HepG2 (cell line): ENCODE measurements around the gene NFAT5. TPM values are rescaled to one million over a fixed set of nuclear protein-coding genes. Genes with fewer than 3 reads are reported as not detected.
A peak's percentile ranks its signal among the peaks of the same experiment; 100 is the strongest.

Experiments used
- BORCS8-MEF2B ChIP-seq: sonication (generic); formaldehyde crosslinking; IDR thresholded peaks from 2 replicates; pipeline ENCODE4 v1.8.0; 2022; ENCODE audit warnings: mild to moderate bottlenecking, missing genetic modification reagents
- ETS1 ChIP-seq: sonication (generic); formaldehyde crosslinking; IDR thresholded peaks from 2 replicates; pipeline ENCODE4 v1.4.0; 2020; ENCODE audit warnings: missing genetic modification reagents
- FIP1L1 ChIP-seq: fragments of 200-400 bp; formaldehyde crosslinking; IDR thresholded peaks from 2 replicates; pipeline ENCODE4 v1.6.1; 2018; ENCODE audit warnings: low read depth, mild to moderate bottlenecking, low read length, moderate library complexity, borderline replicate concordance; ENCODE audit not compliant: insufficient read depth
- FOXM1 ChIP-seq: sonication (generic); formaldehyde crosslinking; IDR thresholded peaks from 2 replicates; pipeline ENCODE4 v1.5.0; 2020; ENCODE audit warnings: missing genetic modification reagents
- KDM5B ChIP-seq: sonication (generic); formaldehyde crosslinking; IDR thresholded peaks from 2 replicates; pipeline ENCODE4 v1.4.0; 2020; ENCODE audit warnings: missing genetic modification reagents, mild to moderate bottlenecking, borderline replicate concordance
- KLF9 ChIP-seq: IDR thresholded peaks from 2 replicates; pipeline ENCODE4 v1.6.1; 2016; ENCODE audit warnings: low read depth
- MEIS1 ChIP-seq: sonication (generic); formaldehyde crosslinking; IDR thresholded peaks from 2 replicates; pipeline ENCODE4 v1.9.0; 2021; ENCODE audit warnings: mild to moderate bottlenecking, missing genetic modification reagents, moderate library complexity, borderline replicate concordance
- MYC ChIP-seq: sonication (generic); formaldehyde crosslinking; IDR thresholded peaks from 2 replicates; pipeline ENCODE4 v1.9.0; 2021; ENCODE audit warnings: missing genetic modification reagents, borderline replicate concordance
- NKX3-1 ChIP-seq: sonication (generic); formaldehyde crosslinking; IDR thresholded peaks from 2 replicates; pipeline ENCODE4 v1.5.0; 2020; ENCODE audit warnings: missing genetic modification reagents
- PAWR ChIP-seq: sonication (generic); formaldehyde crosslinking; IDR thresholded peaks from 2 replicates; pipeline ENCODE4 v1.4.0; 2020; ENCODE audit warnings: missing genetic modification reagents, mild to moderate bottlenecking, borderline replicate concordance
- RAD51 ChIP-seq: fragments of 450-650 bp; IDR thresholded peaks from 2 replicates; pipeline ENCODE4 v1.6.1; 2016; ENCODE audit warnings: borderline replicate concordance
- STAG1 ChIP-seq: sonication (generic); formaldehyde crosslinking; IDR thresholded peaks from 2 replicates; pipeline ENCODE4 v1.4.0; 2020; ENCODE audit warnings: missing genetic modification reagents
- TGIF2 ChIP-seq: IDR thresholded peaks from 2 replicates; pipeline ENCODE4 v1.6.1; 2016; ENCODE audit warnings: control low read depth, missing compliant biosample characterization
- THAP11 ChIP-seq: IDR thresholded peaks from 2 replicates; pipeline ENCODE4 v1.6.1; 2016; ENCODE audit warnings: missing biosample characterization, missing genetic modification reagents
- ZBTB26 ChIP-seq: IDR thresholded peaks from 2 replicates; pipeline ENCODE4 v1.6.1; 2016; ENCODE audit warnings: missing compliant biosample characterization, missing genetic modification reagents, borderline replicate concordance
- ZNF30 ChIP-seq: sonication (generic); formaldehyde crosslinking; IDR thresholded peaks from 2 replicates; pipeline ENCODE4 v1.5.0; 2020; ENCODE audit warnings: mild to moderate bottlenecking, missing genetic modification reagents
- ZNF430 ChIP-seq: sonication (generic); formaldehyde crosslinking; IDR thresholded peaks from 2 replicates; pipeline ENCODE4 v1.9.0; 2021; ENCODE audit warnings: mild to moderate bottlenecking, missing genetic modification reagents
- ZNF451 ChIP-seq: sonication (generic); formaldehyde crosslinking; IDR thresholded peaks from 2 replicates; pipeline ENCODE4 v1.5.0; 2020; ENCODE audit warnings: mild to moderate bottlenecking, missing genetic modification reagents
- ZNF556 ChIP-seq: sonication (generic); formaldehyde crosslinking; IDR thresholded peaks from 2 replicates; pipeline ENCODE4 v1.4.0; 2020; ENCODE audit warnings: mild to moderate bottlenecking, missing genetic modification reagents, borderline replicate concordance
- ZNF597 ChIP-seq: sonication (generic); formaldehyde crosslinking; IDR thresholded peaks from 2 replicates; pipeline ENCODE4 v1.5.0; 2020; ENCODE audit warnings: missing genetic modification reagents
- ZNF652 ChIP-seq: IDR thresholded peaks from 2 replicates; pipeline ENCODE4 v1.6.1; 2016; ENCODE audit warnings: low read depth, borderline replicate concordance
- ZNF687 ChIP-seq: sonication (generic); formaldehyde crosslinking; IDR thresholded peaks from 2 replicates; pipeline ENCODE4 v1.5.1; 2020; ENCODE audit warnings: mild to moderate bottlenecking, missing genetic modification reagents, moderate library complexity
- ZNF724P ChIP-seq: sonication (generic); formaldehyde crosslinking; IDR thresholded peaks from 2 replicates; pipeline ENCODE4 v1.8.0; 2022; ENCODE audit warnings: missing genetic modification reagents, borderline replicate concordance
- polyA plus RNA-seq, 8 experiments: library from polyadenylated mRNA; depleted of rRNA in 3 of 8; stranded (reverse) in 7 of 8; unstranded in 1 of 8; fragments of >200 nt; fragmentation: Illumina TruSeq in 4 of 8; extraction: Trizol in 4 of 8; gene quantifications; 2 replicates each; pipeline versions ENCODE4 v1.2.1 to v1.2.3, GENCODE V29; 2011 to 2016; ENCODE audit warnings: low read depth in 4 of 8, missing spikeins in 1 of 8, mixed read lengths in 1 of 8; ENCODE audit not compliant: insufficient read depth in 1 of 8
- total RNA-seq, 5 experiments: library from RNA; depleted of rRNA; stranded (reverse); fragments of >200 nt; fragmentation: Illumina TruSeq; extraction: Trizol; gene quantifications; 2 replicates each; pipeline ENCODE4 v1.2.3, GENCODE V29; 2016; ENCODE audit warnings: low read depth in 1 of 5

The NFAT5 gene
- total and polyA plus RNA-seq, 2 of the 13 experiments (the other 11 are each of a cell fraction or from before 2014, with no cell fraction given), result 20.5 to 54.3 TPM

- TF ChIP-seq ZNF430 (CRISPR knock-in tag) (no peak), ZNF451 (CRISPR knock-in tag) (no peak), ZNF724P (CRISPR knock-in tag) (no peak), FOXM1 (CRISPR knock-in tag) (no peak), PAWR (CRISPR knock-in tag) (no peak), NKX3-1 (CRISPR knock-in tag) (no peak), TGIF2 (0 out of 2 replicates have a peak, but pooled peaks have one; percentile 50), ZNF597 (no peak), MEIS1 (CRISPR knock-in tag) (no peak), BORCS8-MEF2B (CRISPR knock-in tag) (no peak), ZNF556 (CRISPR knock-in tag) (no peak), ZNF687 (0 out of 2 replicates have a peak, but pooled peaks have one; percentile 22), FIP1L1 (no peak), RAD51 (no peak), THAP11 (CRISPR knock-in tag) (no peak; the same call in none of the 2 replicates), ZBTB26 (CRISPR knock-in tag) (no peak), KDM5B (CRISPR knock-in tag) (no peak), STAG1 (no peak), KLF9 (CRISPR knock-in tag) (no peak), ETS1 (CRISPR knock-in tag) (no peak), ZNF652 (CRISPR knock-in tag) (no peak), ZNF30 (no peak), MYC (CRISPR knock-in tag) (no peak)
These were observed 1.9 kb upstream of the NFAT5 start (continued) for GRCh38 chr16:69563605-69564580.
